CD4-positive, alpha-beta T cell treated with Interleukin-15 for 4 hours (primary cell): ENCODE data around the gene HOXC5.

Source experiments
- DNase-seq: peaks from one replicate; pipeline ENCODE4 v3.0.0-alpha.2; 2020; ENCODE audit warnings: low spot score

HOXC5 gene

GRCh38 chr12:54047160-54047963, 14.5 kb downstream of the HOXC5 start:
- no peak for DNase-seq

- DNase-seq, result no peak
These were observed 15.1 kb downstream of the HOXC5 start for GRCh38 chr12:54047964-54048303.

GRCh38 chr12:54048406-54049093, 15.7 kb downstream of the HOXC5 start:
- DNase-seq, result no peak

GRCh38 chr12:54049108-54049507, 16.3 kb downstream of the HOXC5 start:
- DNase-seq, result no peak

GRCh38 chr12:54050482-54050810, 17.6 kb downstream of the HOXC5 start:
- DNase-seq, result no peak

GRCh38 chr12:54051026-54051842, 18.4 kb downstream of the HOXC5 start:
- DNase-seq, result no peak

GRCh38 chr12:54051874-54052437, 19.1 kb downstream of the HOXC5 start:
- DNase-seq, result no peak

GRCh38 chr12:54052438-54053002, 19.7 kb downstream of the HOXC5 start:
- DNase-seq, result no peak

GRCh38 chr12:54053003-54053750, 20.3 kb downstream of the HOXC5 start:
- DNase-seq, result peak; percentile 23

GRCh38 chr12:54053751-54054741, 21.2 kb downstream of the HOXC5 start, which contains the start of gene HOXC4:
HOXC4 (plus strand) TSS chr12:54053835; CDS start chr12:54053923, 88 bp downstream.
- peak; percentile 27 for DNase-seq

GRCh38 chr12:54054742-54055194, 21.9 kb downstream of the HOXC5 start:
- no peak for DNase-seq

GRCh38 chr12:54055552-54055951, 22.7 kb downstream of the HOXC5 start:
- DNase-seq, result no peak

GRCh38 chr12:54056110-54056509, 23.3 kb downstream of the HOXC5 start:
- no peak for DNase-seq

GRCh38 chr12:54058128-54058768, 25.4 kb downstream of the HOXC5 start:
- no peak for DNase-seq

- DNase-seq, result no peak
These were observed 26.8 kb downstream of the HOXC5 start for GRCh38 chr12:54059668-54060067.

GRCh38 chr12:54060174-54060974, 27.5 kb downstream of the HOXC5 start:
- no peak for DNase-seq

- no peak for DNase-seq
These were observed 28.3 kb downstream of the HOXC5 start for GRCh38 chr12:54060975-54061778.

GRCh38 chr12:54065677-54066076, 32.8 kb downstream of the HOXC5 start:
- DNase-seq, result no peak
